Measurements from ENCODE around the gene CTNNA3.
"Not testable (repeated sequence)": the region's sequence is repeated elsewhere in the genome, so short reads cannot be mapped to it uniquely, and the experiment has no call there.

Gene CTNNA3

DNA sequence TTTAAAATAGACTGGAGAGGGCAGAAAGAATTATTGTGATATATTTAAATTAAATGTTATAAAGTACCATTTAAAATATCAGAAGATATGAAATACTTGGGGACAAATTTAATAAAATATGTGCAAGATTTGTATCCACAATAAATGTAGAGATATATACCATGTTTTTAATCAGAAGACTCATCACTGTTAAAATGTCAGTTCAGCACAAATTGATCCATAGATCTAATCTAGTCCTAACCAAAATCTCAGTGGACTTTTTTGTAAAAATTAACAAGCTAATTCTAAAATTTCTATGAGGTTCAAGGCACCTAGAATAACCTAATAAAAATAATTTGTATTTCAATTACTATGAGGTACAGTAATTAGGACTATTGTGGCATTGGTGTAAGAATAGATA, 96.4 kb downstream of the CTNNA3 start:
- in situ Hi-C loops (cut with MboI; ENCODE audit: low sequenced_read_pairs, unreplicated experiment), result no loop called here
- no peak for DNase-seq (ENCODE audit: low spot score)
- TF ChIP-seq, protein P1, sequence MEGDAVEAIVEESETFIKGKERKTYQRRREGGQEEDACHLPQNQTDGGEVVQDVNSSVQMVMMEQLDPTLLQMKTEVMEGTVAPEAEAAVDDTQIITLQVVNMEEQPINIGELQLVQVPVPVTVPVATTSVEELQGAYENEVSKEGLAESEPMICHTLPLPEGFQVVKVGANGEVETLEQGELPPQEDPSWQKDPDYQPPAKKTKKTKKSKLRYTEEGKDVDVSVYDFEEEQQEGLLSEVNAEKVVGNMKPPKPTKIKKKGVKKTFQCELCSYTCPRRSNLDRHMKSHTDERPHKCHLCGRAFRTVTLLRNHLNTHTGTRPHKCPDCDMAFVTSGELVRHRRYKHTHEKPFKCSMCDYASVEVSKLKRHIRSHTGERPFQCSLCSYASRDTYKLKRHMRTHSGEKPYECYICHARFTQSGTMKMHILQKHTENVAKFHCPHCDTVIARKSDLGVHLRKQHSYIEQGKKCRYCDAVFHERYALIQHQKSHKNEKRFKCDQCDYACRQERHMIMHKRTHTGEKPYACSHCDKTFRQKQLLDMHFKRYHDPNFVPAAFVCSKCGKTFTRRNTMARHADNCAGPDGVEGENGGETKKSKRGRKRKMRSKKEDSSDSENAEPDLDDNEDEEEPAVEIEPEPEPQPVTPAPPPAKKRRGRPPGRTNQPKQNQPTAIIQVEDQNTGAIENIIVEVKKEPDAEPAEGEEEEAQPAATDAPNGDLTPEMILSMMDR (IDR thresholded peaks at IDR 0.05; ENCODE audit: borderline replicate concordance, control extremely low read depth, extremely low read depth, insufficient read depth, missing control alignments), result no peak

DNA sequence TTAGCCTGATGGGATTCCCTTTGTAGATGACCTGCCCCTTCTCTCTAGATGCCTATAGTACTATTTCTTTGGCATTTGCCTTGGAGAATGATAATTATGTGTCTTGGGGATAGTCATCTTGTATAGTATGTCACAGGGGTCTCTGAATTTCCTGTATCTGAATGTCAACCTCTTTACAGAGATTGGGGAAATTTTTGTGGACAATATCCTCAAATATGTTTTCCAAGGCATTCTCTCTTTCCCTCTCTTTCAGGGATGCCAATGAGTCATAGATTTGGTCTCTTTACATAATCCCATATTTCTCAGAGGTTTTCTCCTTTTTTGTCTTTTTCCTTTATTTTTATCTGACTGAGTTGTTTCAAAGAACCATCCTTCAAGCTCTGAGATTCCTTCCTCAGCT, 99.4 kb downstream of the CTNNA3 start:
- in situ Hi-C loops (cut with MboI; ENCODE audit: low sequenced_read_pairs, unreplicated experiment), result no loop called here
- DNase-seq (ENCODE audit: low spot score), result no peak
- TF ChIP-seq, protein P1 (IDR thresholded peaks at IDR 0.05; ENCODE audit: borderline replicate concordance, control extremely low read depth, extremely low read depth, insufficient read depth, missing control alignments), result no peak

DNA sequence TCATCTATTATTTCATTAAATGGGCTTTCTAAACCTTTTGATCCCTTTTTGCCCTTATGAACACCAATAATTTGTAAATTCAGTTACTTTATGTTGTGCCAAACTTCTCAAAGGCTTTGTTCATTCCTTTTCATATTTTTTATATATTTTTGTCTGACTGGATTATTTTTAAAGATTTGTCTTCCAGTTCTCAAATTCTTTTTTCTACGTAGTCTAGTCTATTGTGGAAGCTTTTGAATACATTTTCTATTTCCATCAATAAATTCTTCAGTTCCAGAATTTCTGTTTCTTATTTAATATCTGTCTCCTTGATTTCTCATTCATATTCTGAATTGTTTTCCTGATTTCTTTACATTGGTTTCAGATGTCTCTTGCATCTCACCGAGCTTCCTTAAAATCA, 108.2 kb downstream of the CTNNA3 start:
- TF ChIP-seq, protein P1 (IDR thresholded peaks at IDR 0.05; ENCODE audit: borderline replicate concordance, control extremely low read depth, extremely low read depth, insufficient read depth, missing control alignments), result no peak
- in situ Hi-C loops (cut with MboI; ENCODE audit: low sequenced_read_pairs, unreplicated experiment), result no loop called here
- no peak for DNase-seq (ENCODE audit: low spot score)

DNA sequence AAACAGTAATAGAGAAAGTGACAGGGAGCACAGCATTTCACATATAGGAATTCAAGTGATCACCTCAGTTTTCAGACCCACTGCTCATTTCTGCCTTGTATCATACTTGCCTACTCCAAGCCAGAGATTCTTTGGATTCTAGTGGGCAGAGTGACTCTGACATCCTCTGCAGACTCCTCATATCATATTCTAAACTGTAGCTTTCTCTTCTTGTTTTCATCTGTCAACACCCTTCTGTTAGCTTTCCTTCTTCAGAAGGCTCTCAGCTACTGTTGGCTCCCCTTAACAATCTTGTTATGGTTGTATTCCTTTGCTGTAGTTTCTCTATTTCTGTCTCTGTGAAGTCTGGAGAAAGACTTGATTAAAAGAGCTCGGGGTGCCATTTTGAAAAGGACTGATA, 120.5 kb downstream of the CTNNA3 start:
- in situ Hi-C loops (cut with MboI; ENCODE audit: low sequenced_read_pairs, unreplicated experiment), result no loop called here
- DNase-seq (ENCODE audit: low spot score), result no peak
- TF ChIP-seq, protein P1 (IDR thresholded peaks at IDR 0.05; ENCODE audit: borderline replicate concordance, control extremely low read depth, extremely low read depth, insufficient read depth, missing control alignments), result no peak

DNA sequence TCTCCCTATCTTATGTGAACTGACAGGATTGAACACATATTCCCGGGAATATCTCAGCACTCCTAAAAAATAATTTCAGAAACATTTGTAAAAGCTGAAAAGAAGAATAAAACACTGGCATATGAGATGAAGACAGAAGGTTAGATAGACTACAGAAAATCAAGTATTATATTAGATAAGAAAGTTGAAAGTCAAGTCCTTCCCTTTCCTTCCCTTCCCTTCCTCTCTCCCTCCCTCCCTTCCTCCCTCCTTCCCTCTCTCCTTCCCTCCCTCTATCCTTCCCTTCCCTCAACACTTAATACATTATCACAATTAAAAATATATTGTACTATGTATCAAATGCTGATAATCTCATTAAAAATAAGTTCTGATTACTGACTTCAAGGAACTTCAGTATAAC, 122.5 kb downstream of the CTNNA3 start:
- in situ Hi-C loops (cut with MboI; ENCODE audit: low sequenced_read_pairs, unreplicated experiment), result no loop called here
- DNase-seq (ENCODE audit: low spot score), result no peak
- TF ChIP-seq, protein P1 (IDR thresholded peaks at IDR 0.05; ENCODE audit: borderline replicate concordance, control extremely low read depth, extremely low read depth, insufficient read depth, missing control alignments), result no peak

DNA sequence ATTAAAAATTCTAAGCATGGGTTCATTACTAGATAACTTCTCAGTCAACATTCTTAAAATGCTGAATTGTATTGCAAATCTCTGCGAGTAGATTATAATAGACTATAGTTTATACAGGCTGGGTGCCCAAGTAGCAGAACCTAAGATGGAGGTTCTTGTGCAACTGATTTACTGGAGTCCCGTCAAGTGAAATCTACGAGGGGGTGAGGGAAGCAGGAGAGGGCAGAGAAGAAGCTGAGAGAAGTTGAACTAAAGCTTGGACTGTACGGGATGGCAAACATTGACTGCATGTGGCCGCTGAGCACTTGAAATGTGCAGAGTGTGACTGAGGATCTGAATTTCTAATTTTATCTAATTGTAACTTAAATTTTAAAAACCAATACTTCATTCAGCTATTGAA, 124.5 kb downstream of the CTNNA3 start:
- in situ Hi-C loops (cut with MboI; ENCODE audit: low sequenced_read_pairs, unreplicated experiment), result no loop called here
- TF ChIP-seq, protein P1 (IDR thresholded peaks at IDR 0.05; ENCODE audit: borderline replicate concordance, control extremely low read depth, extremely low read depth, insufficient read depth, missing control alignments), result no peak
- DNase-seq (ENCODE audit: low spot score), result no peak

DNA sequence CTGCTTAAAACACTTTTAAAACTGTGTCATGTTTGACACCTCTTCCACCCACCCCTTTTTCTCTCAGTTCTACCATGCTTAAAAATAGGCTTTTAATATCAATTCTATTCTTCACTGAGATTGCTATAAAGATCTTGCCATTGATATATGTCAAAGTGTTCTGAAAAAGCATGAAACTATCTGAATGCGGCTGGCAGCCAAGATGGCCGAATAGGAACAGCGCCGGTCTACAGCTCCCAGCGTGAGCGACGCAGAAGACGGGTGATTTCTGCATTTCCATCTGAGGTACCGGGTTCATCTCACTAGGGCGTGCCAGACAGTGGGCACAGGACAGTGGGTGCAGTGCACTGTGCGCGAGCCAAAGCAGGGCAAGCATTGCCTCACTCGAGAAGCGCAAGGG, 137.7 kb downstream of the CTNNA3 start:
- in situ Hi-C loops (cut with MboI; ENCODE audit: low sequenced_read_pairs, unreplicated experiment); DNase-seq (ENCODE audit: low spot score): not testable (repeated sequence)

Data from GM13976 (cell line).